GM23338 (cell line): Measurements from ENCODE around the gene SRRM2. TPM values are rescaled to one million over a fixed set of nuclear protein-coding genes. Genes with fewer than 3 reads are reported as not detected.

Source experiments
- ATAC-seq: fragments of 200-7000 bp; cut with Tn5 transposase; 3 replicates; pipeline ENCODE4 v1.9.1; 2020
- DNase-seq: peaks from one replicate; pipeline ENCODE4 v3.0.0-alpha.2; 2015; ENCODE audit warnings: low spot score
- H2AFZ ChIP-seq: fragments of 200-600 bp; sonication (generic); 2 replicates; pipeline ENCODE4 v1.8.0; 2016; ENCODE audit warnings: antibody characterized with exemption, mild to moderate bottlenecking, moderate library complexity
- H3F3A ChIP-seq: fragments of 200-600 bp; sonication (generic); replicated peaks from 2 replicates; pipeline ENCODE4 v1.8.0; 2017; ENCODE audit warnings: antibody characterized with exemption, mixed run types, low read depth
- H3K27ac ChIP-seq: fragments of 200-600 bp; sonication (generic); 2 replicates; pipeline ENCODE4 v1.6.1; 2016; ENCODE audit warnings: low read depth
- H3K27me3 ChIP-seq: fragments of 200-600 bp; sonication (generic); 2 replicates; pipeline ENCODE4 v1.8.0; 2016; ENCODE audit warnings: mild to moderate bottlenecking, mixed run types, moderate library complexity; ENCODE audit not compliant: insufficient read depth
- H3K36me3 ChIP-seq: fragments of 200-600 bp; sonication (generic); 2 replicates; pipeline ENCODE4 v1.8.0; 2016; ENCODE audit warnings: mild to moderate bottlenecking; ENCODE audit not compliant: insufficient read depth
- H3K4me1 ChIP-seq: fragments of 200-600 bp; sonication (generic); 2 replicates; pipeline ENCODE4 v1.8.0; 2016; ENCODE audit warnings: mild to moderate bottlenecking, moderate library complexity; ENCODE audit not compliant: insufficient read depth
- H3K4me2 ChIP-seq: fragments of 200-600 bp; sonication (generic); 2 replicates; pipeline ENCODE4 v1.7.1; 2017; ENCODE audit warnings: mixed run types
- H3K4me3 ChIP-seq: fragments of 200-600 bp; sonication (generic); 2 replicates; pipeline ENCODE4 v1.6.1; 2016; ENCODE audit warnings: mixed run types
- H3K79me2 ChIP-seq: fragments of 200-600 bp; sonication (generic); replicated peaks from 2 replicates; pipeline ENCODE4 v1.8.0; 2017; ENCODE audit warnings: mild to moderate bottlenecking; ENCODE audit not compliant: insufficient read depth
- H3K9me2 ChIP-seq: fragments of 200-600 bp; sonication (generic); 2 replicates; pipeline ENCODE4 v1.8.0; 2017; ENCODE audit not compliant: insufficient read depth
- H4K20me1 ChIP-seq: fragments of 200-600 bp; sonication (generic); replicated peaks from 2 replicates; pipeline ENCODE4 v1.8.0; 2017; ENCODE audit warnings: mild to moderate bottlenecking; ENCODE audit not compliant: insufficient read depth
- H3K27ac Mint-ChIP-seq: 2 replicates; pipeline ENCODE4 v1.8.0; 2020; ENCODE audit warnings: inconsistent platforms, mild to moderate bottlenecking, moderate library complexity, mixed read lengths
- H3K27me3 Mint-ChIP-seq: 3 replicates; pipeline ENCODE4 v1.8.0; 2022; ENCODE audit warnings: low read depth, mild to moderate bottlenecking, moderate library complexity, mixed read lengths, inconsistent platforms; ENCODE audit not compliant: insufficient read depth, poor library complexity
- H3K36me3 Mint-ChIP-seq: 3 replicates; pipeline ENCODE4 v1.8.0; 2021; ENCODE audit warnings: low read depth, mild to moderate bottlenecking, inconsistent platforms, moderate library complexity, mixed read lengths
- H3K4me1 Mint-ChIP-seq: 3 replicates; pipeline ENCODE4 v1.8.0; 2020; ENCODE audit warnings: mild to moderate bottlenecking, inconsistent platforms, mixed read lengths
- H3K4me3 Mint-ChIP-seq: 3 replicates; pipeline ENCODE4 v1.8.0; 2021; ENCODE audit warnings: moderate library complexity, mild to moderate bottlenecking, inconsistent platforms, mixed read lengths
- H3K9me3 Mint-ChIP-seq: 3 replicates; pipeline ENCODE4 v1.8.0; 2020; ENCODE audit warnings: moderate library complexity, mild to moderate bottlenecking, inconsistent platforms, mixed read lengths
- CREB1 ChIP-seq: fragments of 250-450 bp; sonication (Bioruptor Pico); IDR thresholded peaks from 2 replicates; pipeline ENCODE4 v1.5.0; 2020; ENCODE audit warnings: low read depth, mild to moderate bottlenecking, moderate library complexity
- CTCF ChIP-seq, 2 experiments: fragments of 200-600 bp in 1 of 2; sonication (generic) in 1 of 2; conservative IDR thresholded peaks; 2 replicates each; pipeline versions ENCODE4 v1.5.1 to v1.6.1; 2016 to 2017; ENCODE audit warnings: antibody characterized with exemption in 2 of 2, low read depth in 2 of 2, mild to moderate bottlenecking in 2 of 2, moderate library complexity in 1 of 2
- ETS1 ChIP-seq: IDR thresholded peaks from 2 replicates; pipeline ENCODE4 v1.6.1; 2016; ENCODE audit warnings: antibody characterized with exemption
- EZH2 ChIP-seq: fragments of 200-600 bp; sonication (generic); IDR thresholded peaks from one replicate; pipeline ENCODE4 v1.8.0; 2017; ENCODE audit warnings: antibody characterized with exemption, mild to moderate bottlenecking, low read depth; ENCODE audit not compliant: unreplicated experiment
- EZH2phosphoT487 ChIP-seq: fragments of 200-600 bp; sonication (generic); IDR thresholded peaks from one replicate; pipeline ENCODE4 v1.8.1; 2018; ENCODE audit warnings: antibody characterized with exemption; ENCODE audit not compliant: unreplicated experiment
- JUNB ChIP-seq: IDR thresholded peaks from one replicate; pipeline ENCODE4 v1.6.1; 2016; ENCODE audit warnings: antibody characterized with exemption; ENCODE audit not compliant: unreplicated experiment
- NANOG ChIP-seq: IDR thresholded peaks from 2 replicates; pipeline ENCODE4 v1.6.1; 2016; ENCODE audit warnings: antibody characterized with exemption, borderline replicate concordance
- POLR2AphosphoS5 ChIP-seq: IDR thresholded peaks from 2 replicates; pipeline ENCODE4 v1.6.1; 2016; ENCODE audit warnings: antibody characterized with exemption, low read depth
- REST ChIP-seq: IDR thresholded peaks from one replicate; pipeline ENCODE4 v1.6.1; 2018; ENCODE audit warnings: antibody characterized with exemption; ENCODE audit not compliant: unreplicated experiment
- STAT1 ChIP-seq: IDR thresholded peaks from one replicate; pipeline ENCODE4 v1.6.1; 2016; ENCODE audit warnings: antibody characterized with exemption; ENCODE audit not compliant: unreplicated experiment
- ZNF114 ChIP-seq: fragments of 250-450 bp; sonication (Bioruptor Pico); IDR thresholded peaks from 2 replicates; pipeline ENCODE4 v1.5.0; 2020; ENCODE audit warnings: mild to moderate bottlenecking, moderate library complexity
- ZNF331 ChIP-seq: fragments of 250-450 bp; sonication (Bioruptor Pico); IDR thresholded peaks from 2 replicates; pipeline ENCODE4 v1.5.0; 2020; ENCODE audit warnings: low read depth, mild to moderate bottlenecking, moderate library complexity
- ZNF462 ChIP-seq: fragments of 250-450 bp; sonication (Bioruptor Pico); IDR thresholded peaks from 2 replicates; pipeline ENCODE4 v1.5.0; 2020; ENCODE audit warnings: mild to moderate bottlenecking, moderate library complexity
- polyA plus RNA-seq: library from polyadenylated mRNA; unstranded; fragments of >200 nt; fragmentation: Nextera tagmentation; extraction: Ambion mirVana; gene quantifications from 2 replicates; pipeline ENCODE4 v1.2.1, GENCODE V29; 2016
- total RNA-seq: library from RNA; depleted of rRNA; stranded (reverse); fragments of >200 nt; shearing (Covaris generic); gene quantifications from 2 replicates; pipeline ENCODE4 v1.2.3, GENCODE V29; 2014

SRRM2 gene
- total and polyA plus RNA-seq, 2 experiments from 2014 or later = 308 to 893 TPM

GRCh38 chr16:2744711-2745110 lies 7.7 kb upstream of the SRRM2 start:
- H2AFZ ChIP-seq = no peak overlapping the region
- H3K36me3 ChIP-seq = no peaks in the 10 kb centered on the region
- H3K4me3 Mint-ChIP-seq = no peak overlapping the region
- no peaks in the 10 kb centered on the region for H3K9me3 Mint-ChIP-seq
- H3K27me3 ChIP-seq = no peaks in the 10 kb centered on the region
- no peak overlapping the region for H3K4me2 ChIP-seq
- H3K27me3 Mint-ChIP-seq = peaks cover 6% of the 10 kb centered on the region
- DNase-seq (no peak), ATAC-seq (no peak)
- no peak overlapping the region for H3K4me3 ChIP-seq
- H3K4me1 ChIP-seq = no peaks in the 10 kb centered on the region
- H3K9me2 ChIP-seq = no peaks in the 10 kb centered on the region
- no peaks in the 10 kb centered on the region for H3F3A ChIP-seq
- H3K27ac Mint-ChIP-seq = no peak overlapping the region
- H3K27ac ChIP-seq = no peak overlapping the region
- no peaks in the 10 kb centered on the region for H3K4me1 Mint-ChIP-seq
- H3K36me3 Mint-ChIP-seq = peaks cover 6% of the 10 kb centered on the region
- H3K79me2 ChIP-seq = no peaks in the 10 kb centered on the region
- TF ChIP-seq EZH2 (no peak), POLR2AphosphoS5 (no peak), CTCF (conservative IDR thresholded peaks at IDR 0.05; ENCODE audit: low read depth in 2 of 2) (no peak), ZNF114 (CRISPR knock-in tag) (no peak), JUNB (no peak), ZNF331 (CRISPR knock-in tag) (no peak), EZH2phosphoT487 (no peak), NANOG (no peak), ZNF462 (CRISPR knock-in tag) (no peak), CREB1 (CRISPR knock-in tag) (no peak), ETS1 (no peak), STAT1 (no peak), REST (no peak)
- no peaks in the 10 kb centered on the region for H4K20me1 ChIP-seq
